Caco-2 (cell line): ENCODE results near the gene NAALADL2. TPM values are rescaled to one million over a fixed set of nuclear protein-coding genes. Genes with fewer than 3 reads are reported as not detected.

Experiments used
- BruUV-seq: library from RNA; stranded (reverse); fragments of 400-500 nt; replicated peaks from 2 replicates; lab custom pipeline; 2021; lab: Mats Ljungman, UMichigan
- CTCF ChIA-PET: fragments of 300-600 bp; sonication (Branson Sonifier 250); formaldehyde crosslinking; loops from one replicate; lab custom pipeline; 2022; ENCODE audit warnings: antibody characterized with exemption; lab: Charles Lee
- POLR2A ChIA-PET: fragments of 300-600 bp; sonication (Branson Sonifier 250); formaldehyde crosslinking; loops from one replicate; lab custom pipeline; 2022; ENCODE audit warnings: antibody characterized with exemption; lab: Charles Lee
- DNase-seq, 2 experiments: peaks; one replicate each; pipeline versions ENCODE4 v3.0.0 to v3.0.0-alpha.2; 2020 to 2022
- H3K27me3 ChIP-seq: replicated peaks from 2 replicates; pipeline ENCODE4 v1.6.0; 2011; ENCODE audit warnings: low read length; ENCODE audit not compliant: control insufficient read depth, insufficient read depth
- H3K36me3 ChIP-seq: 2 replicates; pipeline ENCODE4 v1.5.1; 2011; ENCODE audit warnings: low read length; ENCODE audit not compliant: control insufficient read depth, insufficient read depth
- H3K4me1 ChIP-seq: fragments of 250-450 bp; sonication (Bioruptor Pico); 2 replicates; pipeline ENCODE4 v1.5.1; 2020; ENCODE audit warnings: mild to moderate bottlenecking
- H3K4me3 ChIP-seq: 2 replicates; pipeline ENCODE4 v1.5.1; 2011; ENCODE audit warnings: low read depth, mild to moderate bottlenecking, control low read depth, low read length
- H3K9me3 ChIP-seq: fragments of 250-450 bp; sonication (Bioruptor Pico); 2 replicates; pipeline ENCODE4 v1.5.1; 2020; ENCODE audit warnings: mild to moderate bottlenecking, moderate library complexity
- H3K27ac Mint-ChIP-seq: one replicate; pipeline ENCODE4 v1.8.0; 2022; ENCODE audit warnings: mixed read lengths; ENCODE audit not compliant: unreplicated experiment
- H3K27me3 Mint-ChIP-seq: one replicate; pipeline ENCODE4 v1.8.0; 2022; ENCODE audit warnings: mixed read lengths; ENCODE audit not compliant: insufficient read depth, unreplicated experiment
- H3K36me3 Mint-ChIP-seq: one replicate; pipeline ENCODE4 v1.8.0; 2022; ENCODE audit warnings: mild to moderate bottlenecking, mixed read lengths; ENCODE audit not compliant: insufficient read depth, unreplicated experiment
- H3K4me1 Mint-ChIP-seq: one replicate; pipeline ENCODE4 v1.8.0; 2022; ENCODE audit warnings: low read depth, mixed read lengths; ENCODE audit not compliant: unreplicated experiment
- H3K4me3 Mint-ChIP-seq: one replicate; pipeline ENCODE4 v1.8.0; 2022; ENCODE audit warnings: mild to moderate bottlenecking, moderate library complexity, mixed read lengths; ENCODE audit not compliant: unreplicated experiment
- H3K9me3 Mint-ChIP-seq: one replicate; pipeline ENCODE4 v1.8.0; 2022; ENCODE audit warnings: mixed read lengths; ENCODE audit not compliant: unreplicated experiment
- intact Hi-C: fragments of 100-400 bp; cut with micrococcal nuclease; formaldehyde crosslinking; loops from one replicate; pipeline ENCODE4 v1.10.0; 2022; ENCODE audit not compliant: unreplicated experiment
- total RNA-seq: library from RNA; stranded (reverse); gene quantifications from 2 replicates; pipeline ENCODE4 v1.2.3, GENCODE V29; 2022
- TF ChIP-seq, protein P1 (sequence below), 2 experiments: fragments of 200-600 bp in 1 of 2; IDR thresholded peaks; 1 replicate in 1 of 2; 2 replicates in 1 of 2; pipeline versions ENCODE4 v1.5.1 to v1.8.0; 2011 to 2022; ENCODE audit warnings: antibody characterized with exemption in 1 of 2, control low read depth in 1 of 2, inconsistent platforms in 1 of 2, low read depth in 1 of 2, low read length in 1 of 2, mild to moderate bottlenecking in 1 of 2, moderate library complexity in 1 of 2; ENCODE audit not compliant: insufficient read depth in 1 of 2, severe bottlenecking in 1 of 2, unreplicated experiment in 1 of 2

Gene NAALADL2
- total RNA-seq, 1 experiment from 2014 or later = 4.4 TPM

DNA sequence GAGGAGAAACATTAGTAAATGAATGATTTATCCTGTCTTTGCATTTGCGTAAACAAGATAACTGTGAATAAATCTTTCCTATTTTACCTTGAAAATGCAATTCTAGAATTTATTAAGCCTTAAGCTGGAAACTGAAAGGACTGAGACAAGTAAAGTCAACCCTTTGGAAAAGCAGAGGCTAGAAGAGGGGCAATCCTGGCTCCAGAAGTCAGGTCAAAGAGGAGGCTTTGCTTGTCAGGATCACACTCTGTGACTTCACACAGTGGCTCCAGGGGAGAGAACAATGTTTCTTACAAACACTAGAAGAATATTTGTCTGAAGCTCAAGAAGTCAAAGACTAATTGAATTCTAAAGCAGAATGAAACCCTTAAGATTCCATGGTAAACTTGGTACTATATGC lies 530.4 kb downstream of the NAALADL2 start:
- no peaks in the 10 kb centered on the region for H3K36me3 ChIP-seq
- ChIA-PET CTCF (no interaction called here), POLR2A (no interaction called here)
- Mint-ChIP-seq H3K27ac (no peak overlapping the region), H3K9me3 (no peaks in the 10 kb centered on the region), H3K4me3 (no peak overlapping the region), H3K4me1 (no peaks in the 10 kb centered on the region), H3K27me3 (no peaks in the 10 kb centered on the region), H3K36me3 (no peaks in the 10 kb centered on the region)
- no TSS peak for BruUV-seq
- DNase-seq = no peak
- H3K4me3 ChIP-seq = no peak overlapping the region
- no peaks in the 10 kb centered on the region for H3K27me3 ChIP-seq
- TF ChIP-seq, protein P1, sequence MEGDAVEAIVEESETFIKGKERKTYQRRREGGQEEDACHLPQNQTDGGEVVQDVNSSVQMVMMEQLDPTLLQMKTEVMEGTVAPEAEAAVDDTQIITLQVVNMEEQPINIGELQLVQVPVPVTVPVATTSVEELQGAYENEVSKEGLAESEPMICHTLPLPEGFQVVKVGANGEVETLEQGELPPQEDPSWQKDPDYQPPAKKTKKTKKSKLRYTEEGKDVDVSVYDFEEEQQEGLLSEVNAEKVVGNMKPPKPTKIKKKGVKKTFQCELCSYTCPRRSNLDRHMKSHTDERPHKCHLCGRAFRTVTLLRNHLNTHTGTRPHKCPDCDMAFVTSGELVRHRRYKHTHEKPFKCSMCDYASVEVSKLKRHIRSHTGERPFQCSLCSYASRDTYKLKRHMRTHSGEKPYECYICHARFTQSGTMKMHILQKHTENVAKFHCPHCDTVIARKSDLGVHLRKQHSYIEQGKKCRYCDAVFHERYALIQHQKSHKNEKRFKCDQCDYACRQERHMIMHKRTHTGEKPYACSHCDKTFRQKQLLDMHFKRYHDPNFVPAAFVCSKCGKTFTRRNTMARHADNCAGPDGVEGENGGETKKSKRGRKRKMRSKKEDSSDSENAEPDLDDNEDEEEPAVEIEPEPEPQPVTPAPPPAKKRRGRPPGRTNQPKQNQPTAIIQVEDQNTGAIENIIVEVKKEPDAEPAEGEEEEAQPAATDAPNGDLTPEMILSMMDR (IDR thresholded peaks at IDR 0.05; ENCODE audit: insufficient read depth in 1 of 2, low read depth in 1 of 2, low read length in 1 of 2, severe bottlenecking in 1 of 2, unreplicated experiment in 1 of 2) = no peak
- no peaks in the 10 kb centered on the region for H3K9me3 ChIP-seq
- intact Hi-C loops = no loop called here
- H3K4me1 ChIP-seq = no peaks in the 10 kb centered on the region

DNA sequence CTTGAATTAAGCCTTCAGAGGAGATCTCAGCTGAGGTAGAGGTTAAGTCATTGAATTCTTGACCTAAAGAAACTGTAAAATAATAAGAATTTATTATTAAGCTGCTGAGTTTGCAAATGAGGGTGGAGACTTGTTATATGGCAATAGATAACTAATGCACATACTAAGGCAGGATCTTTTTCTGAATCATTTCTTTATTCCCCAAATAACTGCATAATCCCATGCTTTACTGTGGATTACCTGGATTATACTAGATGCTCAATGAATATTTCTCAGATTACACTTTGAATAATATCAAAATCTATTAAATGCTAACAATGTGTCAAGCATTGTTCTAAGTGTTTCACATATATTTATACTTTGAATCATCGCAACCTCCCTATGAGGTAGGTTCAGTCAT lies 532.5 kb downstream of the NAALADL2 start:
- no peaks in the 10 kb centered on the region for H3K27me3 ChIP-seq
- H3K9me3 ChIP-seq = no peaks in the 10 kb centered on the region
- CTCF ChIA-PET = no interaction called here
- no peak overlapping the region for H3K4me3 ChIP-seq
- TF ChIP-seq, protein P1 (IDR thresholded peaks at IDR 0.05; ENCODE audit: insufficient read depth in 1 of 2, low read depth in 1 of 2, low read length in 1 of 2, severe bottlenecking in 1 of 2, unreplicated experiment in 1 of 2) = no peak
- intact Hi-C loops = no loop called here
- BruUV-seq = no TSS peak
- no peak overlapping the region for H3K27ac Mint-ChIP-seq
- no peaks in the 10 kb centered on the region for H3K4me1 Mint-ChIP-seq
- H3K4me1 ChIP-seq = no peaks in the 10 kb centered on the region
- H3K9me3 Mint-ChIP-seq = no peaks in the 10 kb centered on the region
- no peaks in the 10 kb centered on the region for H3K36me3 Mint-ChIP-seq
- H3K4me3 Mint-ChIP-seq = no peak overlapping the region
- H3K27me3 Mint-ChIP-seq = no peaks in the 10 kb centered on the region
- H3K36me3 ChIP-seq = no peaks in the 10 kb centered on the region
- POLR2A ChIA-PET = no interaction called here
- DNase-seq = no peak

DNA sequence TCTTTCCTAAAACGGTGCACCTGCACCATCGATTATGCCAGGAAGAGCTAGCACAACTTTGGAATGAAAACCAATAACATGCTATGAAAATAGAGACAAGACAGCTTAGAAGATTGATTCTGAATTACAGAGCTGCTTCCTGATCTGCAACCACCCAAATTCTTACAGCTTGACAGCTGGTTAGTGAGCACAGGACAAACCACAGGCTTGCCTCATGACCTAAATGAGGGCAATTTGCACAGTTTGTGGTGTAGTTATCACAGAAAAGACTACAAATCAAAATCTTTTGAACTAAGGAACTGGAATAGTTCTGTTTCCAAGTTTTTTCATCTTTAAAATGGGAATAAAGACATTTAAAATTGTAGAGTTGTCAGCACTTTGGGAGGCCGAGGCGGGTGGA lies 533.5 kb downstream of the NAALADL2 start:
- H3K4me1 Mint-ChIP-seq = no peaks in the 10 kb centered on the region
- no peak overlapping the region for H3K27ac Mint-ChIP-seq
- intact Hi-C loops = no loop called here
- Histone ChIP-seq H3K27me3 (no peaks in the 10 kb centered on the region), H3K4me1 (no peaks in the 10 kb centered on the region), H3K4me3 (no peak overlapping the region), H3K9me3 (no peaks in the 10 kb centered on the region), H3K36me3 (no peaks in the 10 kb centered on the region)
- no TSS peak for BruUV-seq
- ChIA-PET POLR2A (no interaction called here), CTCF (no interaction called here)
- DNase-seq = no peak
- TF ChIP-seq, protein P1 (IDR thresholded peaks at IDR 0.05; ENCODE audit: insufficient read depth in 1 of 2, low read depth in 1 of 2, low read length in 1 of 2, severe bottlenecking in 1 of 2, unreplicated experiment in 1 of 2) = no peak
- no peak overlapping the region for H3K4me3 Mint-ChIP-seq
- no peaks in the 10 kb centered on the region for H3K36me3 Mint-ChIP-seq
- no peaks in the 10 kb centered on the region for H3K9me3 Mint-ChIP-seq
- H3K27me3 Mint-ChIP-seq = no peaks in the 10 kb centered on the region
